ENCODE data around the gene PTPRU. TPM values are rescaled to one million over a fixed set of nuclear protein-coding genes. Genes with fewer than 3 reads are reported as not detected.

PTPRU gene
- total RNA-seq, 1 experiment from 2014 or later = 45.5 TPM

- peaks cover 28% of the 10 kb centered on the region for H3K27me3 Mint-ChIP-seq (ENCODE audit: low read depth)
Measured at GRCh38 chr1:29240986-29241385, 4.7 kb downstream of the PTPRU start.

More at GRCh38 chr1:29240986-29241385, 4.7 kb downstream of the PTPRU start:
- H3K4me2 ChIP-seq (ENCODE audit: insufficient read depth, insufficient read length, low read length) = no peak overlapping the region
- no peak overlapping the region for H2BK20ac ChIP-seq (ENCODE audit: low read depth, low read length, poor library complexity, severe bottlenecking)
- H4K20me1 ChIP-seq (ENCODE audit: control insufficient read depth, insufficient read depth, insufficient read length) = no peaks in the 10 kb centered on the region
- H2AK5ac ChIP-seq (ENCODE audit: insufficient read length, low read length) = no peak overlapping the region
- H3K27ac ChIP-seq (ENCODE audit: insufficient read length, low read depth, low read length) = no peak overlapping the region
- no peaks in the 10 kb centered on the region for H3K79me1 ChIP-seq (ENCODE audit: insufficient read depth, low read depth, low read length, poor library complexity, severe bottlenecking)
- peaks cover 11% of the 10 kb centered on the region; the same call in 1 of the 2 replicates for H3K4me1 ChIP-seq (ENCODE audit: insufficient read depth, low read length)
- no CpG with 5 or more reads among the region's 2 CpGs for WGBS (ENCODE audit: extremely low coverage, insufficient read length, low lambda C conversion rate)
- peaks cover 15% of the 10 kb centered on the region; the same call in 1 of the 2 replicates for H3K27me3 ChIP-seq (ENCODE audit: insufficient read depth, low read length)
- DNase-seq = no peak
- H3K9me3 ChIP-seq (ENCODE audit: control insufficient read depth, low read depth, low read length) = no peaks in the 10 kb centered on the region
- H2AFZ ChIP-seq (ENCODE audit: low read length) = no peak overlapping the region
- H3T11ph ChIP-seq (ENCODE audit: low read length) = no peak overlapping the region
- H2BK15ac ChIP-seq (ENCODE audit: low read depth, low read length) = no peak overlapping the region
- H3K14ac ChIP-seq (ENCODE audit: insufficient read depth, low read length) = no peak overlapping the region
- no peak overlapping the region for H4K91ac ChIP-seq (ENCODE audit: insufficient read length, low read depth, low read length)
- no peak overlapping the region for H3K23ac ChIP-seq (ENCODE audit: insufficient read length, low read depth, low read length)
- Mint-ChIP-seq H3K4me1 (peaks cover 35 to 40% of the 10 kb centered on the region in 2 experiments), H3K4me3 (peak overlapping the region in 1 of 2 experiments; percentile 43; a peak in 1 of 5 replicates), H3K9me3 (peaks cover 3 to 6% of the 10 kb centered on the region in 2 experiments; a peak in 4 of 5 replicates), H3K36me3 (ENCODE audit: insufficient read depth in 1 of 3, low read depth in 3 of 3) (peaks cover 0 to 5% (median 0%) of the 10 kb centered on the region in 3 experiments; a peak in 2 of 7 replicates), H3K27ac (no peak overlapping the region)
- H4K8ac ChIP-seq (replicated peaks; ENCODE audit: insufficient read length, low read depth, low read length) = no peak overlapping the region
- no peaks in the 10 kb centered on the region for H3K79me2 ChIP-seq (ENCODE audit: insufficient read depth, low read length)
- H4K5ac ChIP-seq (ENCODE audit: insufficient read length, low read depth, low read length) = no peak overlapping the region
- H2BK12ac ChIP-seq (ENCODE audit: insufficient read length, low read depth, low read length) = no peak overlapping the region
- TF ChIP-seq CTCF (conservative IDR thresholded peaks at IDR 0.05) = no peak
- no peak overlapping the region for H3K9ac ChIP-seq (ENCODE audit: extremely low read depth, insufficient read length, low read length)
- no peak overlapping the region for H2BK120ac ChIP-seq (ENCODE audit: low read depth, low read length, poor library complexity, severe bottlenecking)
- H3K4ac ChIP-seq (ENCODE audit: low read depth, low read length) = no peak overlapping the region
- H3K18ac ChIP-seq (ENCODE audit: insufficient read length, low read depth, low read length) = no peak overlapping the region
- no peak overlapping the region for H3K56ac ChIP-seq (ENCODE audit: insufficient read length, low read depth, low read length)
- peaks cover 14% of the 10 kb centered on the region for H3K23me2 ChIP-seq (ENCODE audit: insufficient read length, low read depth, low read length, poor library complexity, severe bottlenecking)
- H2BK5ac ChIP-seq (ENCODE audit: insufficient read length, low read length) = no peak overlapping the region

Data from H9 (cell line).